Endothelial cell of umbilical vein (primary cell): ENCODE data around the gene SLC20A1.

Experiments
- EZH2 ChIP-seq: IDR thresholded peaks from 2 replicates; pipeline ENCODE4 v1.6.1; 2012; ENCODE audit warnings: borderline replicate concordance, low read depth, mild to moderate bottlenecking, moderate library complexity, low read length, inconsistent platforms; ENCODE audit not compliant: severe bottlenecking
- FOS ChIP-seq: IDR thresholded peaks from 2 replicates; pipeline ENCODE4 v1.6.1; 2011; ENCODE audit warnings: mild to moderate bottlenecking, low read length, moderate library complexity, borderline replicate concordance; ENCODE audit not compliant: insufficient read depth
- GATA2 ChIP-seq: IDR thresholded peaks from 2 replicates; pipeline ENCODE4 v1.7.0; 2011; ENCODE audit warnings: low read depth, mild to moderate bottlenecking, moderate library complexity, mixed read lengths, low read length; ENCODE audit not compliant: insufficient read length, insufficient read depth
- JUN ChIP-seq: IDR thresholded peaks from 2 replicates; pipeline ENCODE4 v1.6.1; 2011; ENCODE audit warnings: borderline replicate concordance, low read depth; ENCODE audit not compliant: insufficient read length, insufficient read depth
- MYC ChIP-seq: IDR thresholded peaks from one replicate; pipeline ENCODE4 v1.6.1; 2011; ENCODE audit warnings: mild to moderate bottlenecking, low read depth, low read length
- POLR2A ChIP-seq: IDR thresholded peaks from 2 replicates; pipeline ENCODE4 v1.6.1; 2012; ENCODE audit warnings: low read depth, mild to moderate bottlenecking, control low read depth, low read length
- POLR2AphosphoS5 ChIP-seq: IDR thresholded peaks from 2 replicates; pipeline ENCODE4 v1.6.1; 2012; ENCODE audit warnings: low read depth, mild to moderate bottlenecking, control low read depth, low read length, moderate library complexity; ENCODE audit not compliant: insufficient read depth
- TF ChIP-seq, protein P1 (sequence below), 2 donors: IDR thresholded peaks; 1 replicate in 1 of 2; 2 replicates in 1 of 2; pipeline ENCODE4 v1.5.1; 2011; ENCODE audit warnings: low read length in 2 of 2, mild to moderate bottlenecking in 2 of 2, moderate library complexity in 2 of 2, control low read depth in 1 of 2, inconsistent platforms in 1 of 2, low read depth in 1 of 2; ENCODE audit not compliant: insufficient read depth in 1 of 2; ENCODE audit errors: extremely low read depth in 1 of 2
- TF ChIP-seq, protein P2 (sequence below): IDR thresholded peaks from 2 replicates; pipeline ENCODE4 v1.6.1; 2011; ENCODE audit not compliant: insufficient read depth, insufficient read length

DNA sequence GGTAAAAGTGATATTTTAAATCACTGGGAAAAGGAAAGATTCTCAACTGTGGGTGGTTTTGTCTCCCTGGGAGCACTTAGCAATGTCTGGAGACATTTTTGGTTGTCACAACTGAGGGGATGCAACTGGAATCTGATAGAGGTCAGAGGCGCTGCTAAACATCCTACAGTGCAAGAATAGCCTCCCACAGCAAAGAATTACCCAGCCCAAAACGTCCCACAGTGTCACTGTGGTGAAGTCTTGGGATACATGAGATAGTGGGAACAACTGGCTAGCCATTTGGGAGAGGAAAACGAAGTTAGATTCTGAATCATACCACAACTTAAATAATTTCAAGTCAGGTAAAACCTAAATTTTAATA is 38.7 kb downstream of the SLC20A1 start:
- TF ChIP-seq, protein P1, sequence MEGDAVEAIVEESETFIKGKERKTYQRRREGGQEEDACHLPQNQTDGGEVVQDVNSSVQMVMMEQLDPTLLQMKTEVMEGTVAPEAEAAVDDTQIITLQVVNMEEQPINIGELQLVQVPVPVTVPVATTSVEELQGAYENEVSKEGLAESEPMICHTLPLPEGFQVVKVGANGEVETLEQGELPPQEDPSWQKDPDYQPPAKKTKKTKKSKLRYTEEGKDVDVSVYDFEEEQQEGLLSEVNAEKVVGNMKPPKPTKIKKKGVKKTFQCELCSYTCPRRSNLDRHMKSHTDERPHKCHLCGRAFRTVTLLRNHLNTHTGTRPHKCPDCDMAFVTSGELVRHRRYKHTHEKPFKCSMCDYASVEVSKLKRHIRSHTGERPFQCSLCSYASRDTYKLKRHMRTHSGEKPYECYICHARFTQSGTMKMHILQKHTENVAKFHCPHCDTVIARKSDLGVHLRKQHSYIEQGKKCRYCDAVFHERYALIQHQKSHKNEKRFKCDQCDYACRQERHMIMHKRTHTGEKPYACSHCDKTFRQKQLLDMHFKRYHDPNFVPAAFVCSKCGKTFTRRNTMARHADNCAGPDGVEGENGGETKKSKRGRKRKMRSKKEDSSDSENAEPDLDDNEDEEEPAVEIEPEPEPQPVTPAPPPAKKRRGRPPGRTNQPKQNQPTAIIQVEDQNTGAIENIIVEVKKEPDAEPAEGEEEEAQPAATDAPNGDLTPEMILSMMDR (IDR thresholded peaks at IDR 0.05; ENCODE audit: extremely low read depth in 1 of 2, insufficient read depth in 1 of 2, low read depth in 1 of 2, low read length in 2 of 2) = no peak
- no peak for TF ChIP-seq POLR2AphosphoS5
- no peak for TF ChIP-seq POLR2A
- no peak for TF ChIP-seq EZH2
- TF ChIP-seq, protein P2, sequence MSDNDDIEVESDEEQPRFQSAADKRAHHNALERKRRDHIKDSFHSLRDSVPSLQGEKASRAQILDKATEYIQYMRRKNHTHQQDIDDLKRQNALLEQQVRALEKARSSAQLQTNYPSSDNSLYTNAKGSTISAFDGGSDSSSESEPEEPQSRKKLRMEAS = no peak
- TF ChIP-seq JUN = no peak
- no peak for TF ChIP-seq GATA2
- TF ChIP-seq FOS = no peak
- no peak for TF ChIP-seq MYC
